Measurements from ENCODE around the gene CAPN5.

DNA sequence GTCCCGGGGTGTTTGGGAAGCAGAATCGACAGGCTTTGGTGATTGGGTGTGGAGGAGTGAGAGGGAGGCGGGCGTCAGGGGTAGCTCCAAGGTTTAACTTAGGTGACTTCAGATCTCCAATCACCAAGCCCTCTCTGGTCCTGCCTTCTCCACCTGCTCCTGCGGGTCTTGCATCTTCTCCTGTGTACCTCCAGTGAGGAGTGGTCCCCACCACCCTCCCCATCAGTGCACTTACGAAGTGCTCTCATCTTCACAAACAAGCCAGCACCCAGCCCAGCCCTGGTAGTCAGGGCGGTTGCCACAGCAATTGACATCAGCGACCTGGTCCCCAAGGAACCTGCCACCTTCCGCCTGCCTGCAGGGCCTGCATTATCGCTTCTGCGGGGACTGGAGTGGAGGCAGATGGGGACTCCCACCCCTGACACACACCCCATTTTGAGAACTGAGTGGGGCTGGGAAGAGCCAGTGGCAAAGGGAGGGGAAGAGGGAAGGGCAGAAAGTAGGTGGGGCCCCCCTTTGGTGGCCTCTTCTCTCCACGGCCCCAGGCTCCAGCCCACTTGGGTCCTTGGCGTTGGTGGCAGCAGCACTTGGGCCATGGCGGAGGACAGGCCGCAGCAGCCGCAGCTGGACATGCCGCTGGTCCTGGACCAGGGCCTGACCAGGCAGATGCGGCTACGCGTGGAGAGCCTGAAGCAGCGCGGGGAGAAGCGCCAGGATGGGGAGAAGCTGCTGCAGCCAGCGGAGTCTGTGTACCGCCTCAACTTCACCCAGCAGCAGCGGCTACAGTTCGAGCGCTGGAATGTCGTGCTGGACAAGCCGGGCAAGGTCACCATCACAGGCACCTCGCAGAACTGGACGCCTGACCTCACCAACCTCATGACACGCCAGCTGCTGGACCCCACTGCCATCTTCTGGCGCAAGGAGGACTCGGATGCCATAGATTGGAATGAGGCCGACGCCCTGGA is 35.8 kb downstream of the CAPN5 start, which contains the start of gene OMP:
- TF ChIP-seq, protein P1, sequence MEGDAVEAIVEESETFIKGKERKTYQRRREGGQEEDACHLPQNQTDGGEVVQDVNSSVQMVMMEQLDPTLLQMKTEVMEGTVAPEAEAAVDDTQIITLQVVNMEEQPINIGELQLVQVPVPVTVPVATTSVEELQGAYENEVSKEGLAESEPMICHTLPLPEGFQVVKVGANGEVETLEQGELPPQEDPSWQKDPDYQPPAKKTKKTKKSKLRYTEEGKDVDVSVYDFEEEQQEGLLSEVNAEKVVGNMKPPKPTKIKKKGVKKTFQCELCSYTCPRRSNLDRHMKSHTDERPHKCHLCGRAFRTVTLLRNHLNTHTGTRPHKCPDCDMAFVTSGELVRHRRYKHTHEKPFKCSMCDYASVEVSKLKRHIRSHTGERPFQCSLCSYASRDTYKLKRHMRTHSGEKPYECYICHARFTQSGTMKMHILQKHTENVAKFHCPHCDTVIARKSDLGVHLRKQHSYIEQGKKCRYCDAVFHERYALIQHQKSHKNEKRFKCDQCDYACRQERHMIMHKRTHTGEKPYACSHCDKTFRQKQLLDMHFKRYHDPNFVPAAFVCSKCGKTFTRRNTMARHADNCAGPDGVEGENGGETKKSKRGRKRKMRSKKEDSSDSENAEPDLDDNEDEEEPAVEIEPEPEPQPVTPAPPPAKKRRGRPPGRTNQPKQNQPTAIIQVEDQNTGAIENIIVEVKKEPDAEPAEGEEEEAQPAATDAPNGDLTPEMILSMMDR (IDR thresholded peaks at IDR 0.05): no peak
- TF ChIP-seq, protein P2, sequence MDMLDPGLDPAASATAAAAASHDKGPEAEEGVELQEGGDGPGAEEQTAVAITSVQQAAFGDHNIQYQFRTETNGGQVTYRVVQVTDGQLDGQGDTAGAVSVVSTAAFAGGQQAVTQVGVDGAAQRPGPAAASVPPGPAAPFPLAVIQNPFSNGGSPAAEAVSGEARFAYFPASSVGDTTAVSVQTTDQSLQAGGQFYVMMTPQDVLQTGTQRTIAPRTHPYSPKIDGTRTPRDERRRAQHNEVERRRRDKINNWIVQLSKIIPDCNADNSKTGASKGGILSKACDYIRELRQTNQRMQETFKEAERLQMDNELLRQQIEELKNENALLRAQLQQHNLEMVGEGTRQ (IDR thresholded peaks at IDR 0.05): no peak
- TF ChIP-seq CHD4 (IDR thresholded peaks at IDR 0.05; ENCODE audit: borderline replicate concordance) (no peak), POLR2A (IDR thresholded peaks at IDR 0.05; ENCODE audit: low read length) (no peak)
